ENCODE results near the gene VSTM2B.
A peak's percentile ranks its signal among the peaks of the same experiment; 100 is the strongest.

- TF ChIP-seq CTCF (IDR thresholded peaks at IDR 0.05; ENCODE audit: low read depth, low read length) (peak; percentile 37), EZH2phosphoT487 (IDR thresholded peaks at IDR 0.05; ENCODE audit: low read depth) (no peak)
Measured at GRCh38 chr19:29478578-29479565, 46.9 kb upstream of the VSTM2B start.
